Small intestine (tissue), 7 donors: ENCODE results near the gene RAPGEF4. TPM values are rescaled to one million over a fixed set of nuclear protein-coding genes. Genes with fewer than 3 reads are reported as not detected.
"Not testable (repeated sequence)": the region's sequence is repeated elsewhere in the genome, so short reads cannot be mapped to it uniquely, and the experiment has no call there.

Source experiments
- DNase-seq, 2 donors: peaks; one replicate each; pipeline versions ENCODE4 v3.0.0 to v3.0.0-alpha.2; 2013
- FAIRE-seq: peaks from 2 replicates; lab custom pipeline; 2012; peaks lifted over from hg19 to GRCh38; lab: Jason Lieb, UNC
- H3K27ac ChIP-seq, 3 donors: one replicate each; pipeline ENCODE4 v1.5.1; 2013; ENCODE audit warnings: low read length in 2 of 3, mild to moderate bottlenecking in 2 of 3, control low read depth in 1 of 3, inconsistent platforms in 1 of 3, low read depth in 1 of 3, moderate library complexity in 1 of 3
- H3K27me3 ChIP-seq, 3 donors: one replicate each; pipeline ENCODE4 v1.6.1; 2013; ENCODE audit warnings: low read length in 3 of 3, inconsistent platforms in 1 of 3; ENCODE audit not compliant: control insufficient read depth in 3 of 3, insufficient read depth in 3 of 3
- H3K36me3 ChIP-seq, 3 donors: one replicate each; pipeline ENCODE4 v1.6.1; 2013; ENCODE audit warnings: low read length in 3 of 3, inconsistent platforms in 1 of 3, low read depth in 1 of 3, mild to moderate bottlenecking in 1 of 3, moderate library complexity in 1 of 3; ENCODE audit not compliant: control insufficient read depth in 3 of 3, insufficient read depth in 2 of 3
- H3K4me1 ChIP-seq, 3 donors: one replicate each; pipeline ENCODE4 v1.6.1; 2013; ENCODE audit warnings: low read length in 2 of 3, inconsistent platforms in 1 of 3, low read depth in 1 of 3, mild to moderate bottlenecking in 1 of 3, moderate library complexity in 1 of 3; ENCODE audit not compliant: control insufficient read depth in 3 of 3, insufficient read depth in 2 of 3
- H3K4me3 ChIP-seq, 3 donors: one replicate each; pipeline ENCODE4 v1.5.1; 2013; ENCODE audit warnings: low read length in 3 of 3, control low read depth in 1 of 3, inconsistent platforms in 1 of 3, low read depth in 1 of 3, mild to moderate bottlenecking in 1 of 3, moderate library complexity in 1 of 3
- H3K9me3 ChIP-seq, 2 donors: one replicate each; pipeline ENCODE4 v1.6.1; 2013; ENCODE audit warnings: low read depth in 1 of 2, low read length in 1 of 2; ENCODE audit not compliant: control insufficient read depth in 2 of 2, insufficient read depth in 1 of 2
- WGBS, 3 donors: extraction: QIAGEN DNeasy Blood & Tissue Kit; methylation state at CpG; one replicate each; pipeline ENCODE4 v1.1.7; 2013; 5-methylcytosine and 5-hydroxymethylcytosine counted together
- polyA plus RNA-seq, 4 donors: library from polyadenylated mRNA; stranded (reverse) in 3 of 4; unstranded in 1 of 4; fragments of 200-250 nt in 3 of 4; fragments of 120-200 nt in 1 of 4; gene quantifications; one replicate each; pipeline versions ENCODE4 v1.2.1 to v1.2.3, GENCODE V29; 2013
- donor health status: healthy with polysubstance abuse.
- donor health status: control.
- donor health status: control.
- donor health status: Bipolar disorder and iron deficiency.
- donor health status: healthy.

The RAPGEF4 gene
- polyA plus RNA-seq, 4 donors: 0.45 to 7.2 (median 3.4) TPM

- no peak overlapping the region for H3K27ac ChIP-seq
- FAIRE-seq: no peak
- H3K36me3 ChIP-seq: peaks cover 0 to 9% (median 0%) of the 10 kb centered on the region in 3 donors
- H3K27me3 ChIP-seq: no peaks in the 10 kb centered on the region
- no peak for DNase-seq
- H3K4me3 ChIP-seq: no peak overlapping the region
- no peaks in the 10 kb centered on the region for H3K9me3 ChIP-seq
- WGBS, 3 donors: 70 to 79% (median 78%) methylated on average over 4 of the region's 4 CpGs
- no peaks in the 10 kb centered on the region for H3K4me1 ChIP-seq
Observed at GRCh38 chr2:173087793-173088496, 352.3 kb downstream of the RAPGEF4 start.

GRCh38 chr2:173090276-173090877, 354.7 kb downstream of the RAPGEF4 start:
- H3K27ac ChIP-seq: no peak overlapping the region
- no peak for FAIRE-seq

GRCh38 chr2:173090973-173091660, 355.5 kb downstream of the RAPGEF4 start:
- no peak overlapping the region for H3K27ac ChIP-seq
- FAIRE-seq (no peak), DNase-seq (no peak)
- H3K4me3 ChIP-seq: no peak overlapping the region
- H3K27me3 ChIP-seq: no peaks in the 10 kb centered on the region
- H3K9me3 ChIP-seq: no peaks in the 10 kb centered on the region
- H3K36me3 ChIP-seq: peaks cover 0 to 9% (median 0%) of the 10 kb centered on the region in 3 donors
- no peaks in the 10 kb centered on the region for H3K4me1 ChIP-seq
- WGBS, 3 donors: 73 to 86% (median 85%) methylated on average over 10 of the region's 10 CpGs

More at GRCh38 chr2:173090276-173090877, 354.7 kb downstream of the RAPGEF4 start:
- no peaks in the 10 kb centered on the region for H3K4me1 ChIP-seq
- 48 to 60% (median 57%) methylated on average over 11 of the region's 11 CpGs for WGBS, 3 donors
- peaks cover 0 to 9% (median 0%) of the 10 kb centered on the region in 3 donors for H3K36me3 ChIP-seq
- DNase-seq: no peak
- no peaks in the 10 kb centered on the region for H3K9me3 ChIP-seq
- H3K4me3 ChIP-seq: no peak overlapping the region
- H3K27me3 ChIP-seq: no peaks in the 10 kb centered on the region

GRCh38 chr2:173091910-173092309, 356.3 kb downstream of the RAPGEF4 start:
- no peaks in the 10 kb centered on the region for H3K27me3 ChIP-seq
- no peak overlapping the region for H3K4me3 ChIP-seq
- peaks cover 0 to 13% (median 0%) of the 10 kb centered on the region in 3 donors for H3K36me3 ChIP-seq
- FAIRE-seq: no peak
- DNase-seq: no peak
- 92 to 96% (median 93%) methylated on average over 4 of the region's 4 CpGs for WGBS, 3 donors
- no peaks in the 10 kb centered on the region for H3K9me3 ChIP-seq
- no peaks in the 10 kb centered on the region for H3K4me1 ChIP-seq
- H3K27ac ChIP-seq: no peak overlapping the region

GRCh38 chr2:173092844-173093402, 357.3 kb downstream of the RAPGEF4 start:
- Histone ChIP-seq H3K27ac (no peak overlapping the region), H3K27me3 (no peaks in the 10 kb centered on the region), H3K36me3 (peaks cover 0 to 13% (median 0%) of the 10 kb centered on the region in 3 donors), H3K9me3 (no peaks in the 10 kb centered on the region), H3K4me3 (no peak overlapping the region), H3K4me1 (no peaks in the 10 kb centered on the region)
- DNase-seq (peak in 1 of 2 donors; percentile 37), FAIRE-seq (no peak)
- WGBS, 3 donors: 18 to 70% (median 44%) methylated on average over 3 of the region's 3 CpGs

GRCh38 chr2:173093617-173094016, 358.0 kb downstream of the RAPGEF4 start:
- not testable (repeated sequence) for H3K9me3 ChIP-seq, H3K4me3 ChIP-seq, DNase-seq, H3K27ac ChIP-seq, H3K27me3 ChIP-seq, FAIRE-seq, H3K4me1 ChIP-seq
- H3K36me3 ChIP-seq: peaks cover 0 to 13% (median 0%) of the 10 kb centered on the region in 3 donors
- 58 to 79% (median 70%) methylated on average over 2 of the region's 2 CpGs for WGBS, 3 donors

- no peak overlapping the region for H3K4me3 ChIP-seq
- WGBS, 3 donors: 80 to 97% (median 97%) methylated on average over 1 of the region's 1 CpG
- no peak for FAIRE-seq
- no peak for DNase-seq
- peaks cover 0 to 13% (median 0%) of the 10 kb centered on the region in 3 donors for H3K36me3 ChIP-seq
- H3K27me3 ChIP-seq: no peaks in the 10 kb centered on the region
- no peaks in the 10 kb centered on the region for H3K4me1 ChIP-seq
- H3K27ac ChIP-seq: no peak overlapping the region
- no peaks in the 10 kb centered on the region for H3K9me3 ChIP-seq
Observed at GRCh38 chr2:173094731-173095130, 359.1 kb downstream of the RAPGEF4 start.

GRCh38 chr2:173095356-173095755, 359.7 kb downstream of the RAPGEF4 start:
- Histone ChIP-seq H3K4me3 (no peak overlapping the region), H3K27me3 (no peaks in the 10 kb centered on the region), H3K27ac (no peak overlapping the region), H3K4me1 (no peaks in the 10 kb centered on the region), H3K9me3 (no peaks in the 10 kb centered on the region), H3K36me3 (peaks cover 0 to 13% (median 0%) of the 10 kb centered on the region in 3 donors)
- DNase-seq (no peak), FAIRE-seq (no peak)
- WGBS, 3 donors: 84 to 98% (median 97%) methylated on average over 1 of the region's 1 CpG
